Measurements from ENCODE around the gene STX1B.

Gene STX1B

GRCh38 chr16:31002862-31003341, 7.5 kb downstream of the STX1B start:
- no peak overlapping the region for H3K4me3 ChIP-seq (ENCODE audit: insufficient read depth, low read length, poor library complexity, severe bottlenecking)

GRCh38 chr16:31002250-31002700, 8.2 kb downstream of the STX1B start:
- Histone ChIP-seq H3K4me3 (ENCODE audit: insufficient read depth, low read length, poor library complexity, severe bottlenecking) (no peak overlapping the region), H3K9me3 (ENCODE audit: insufficient read depth, low read length) (no peaks in the 10 kb centered on the region), H3K9ac (ENCODE audit: low read length) (no peak overlapping the region), H4K20me1 (ENCODE audit: low read depth, low read length) (no peaks in the 10 kb centered on the region), H3K79me2 (ENCODE audit: insufficient read depth, low read length) (no peaks in the 10 kb centered on the region), H3K4me2 (ENCODE audit: low read depth, low read length, poor library complexity, severe bottlenecking) (no peak overlapping the region), H3F3A (ENCODE audit: insufficient read depth) (no peaks in the 10 kb centered on the region), H3K27me3 (ENCODE audit: low read length) (no peaks in the 10 kb centered on the region), H3K9me2 (replicated peaks; ENCODE audit: insufficient read depth, low read length) (no peaks in the 10 kb centered on the region), H3K27ac (ENCODE audit: low read depth, low read length) (no peak overlapping the region), H2AFZ (ENCODE audit: low read depth, low read length, severe bottlenecking) (no peak overlapping the region), H3K36me3 (ENCODE audit: low read length) (no peaks in the 10 kb centered on the region)
- TF ChIP-seq CTCF (IDR thresholded peaks at IDR 0.05; ENCODE audit: insufficient read depth, low read length, poor library complexity, severe bottlenecking) (no peak), EZH2phosphoT487 (conservative IDR thresholded peaks at IDR 0.05; ENCODE audit: low read length) (no peak)

More at GRCh38 chr16:31002862-31003341, 7.5 kb downstream of the STX1B start:
- H3K79me2 ChIP-seq (ENCODE audit: insufficient read depth, low read length), result no peaks in the 10 kb centered on the region
- H3K9me2 ChIP-seq (replicated peaks; ENCODE audit: insufficient read depth, low read length), result no peaks in the 10 kb centered on the region
- H3K4me2 ChIP-seq (ENCODE audit: low read depth, low read length, poor library complexity, severe bottlenecking), result no peak overlapping the region
- no peaks in the 10 kb centered on the region for H3K9me3 ChIP-seq (ENCODE audit: insufficient read depth, low read length)
- no peak overlapping the region for H3K9ac ChIP-seq (ENCODE audit: low read length)
- no peaks in the 10 kb centered on the region for H3K36me3 ChIP-seq (ENCODE audit: low read length)
- no peak overlapping the region for H2AFZ ChIP-seq (ENCODE audit: low read depth, low read length, severe bottlenecking)
- no peaks in the 10 kb centered on the region for H3K27me3 ChIP-seq (ENCODE audit: low read length)
- H3F3A ChIP-seq (ENCODE audit: insufficient read depth), result no peaks in the 10 kb centered on the region
- TF ChIP-seq EZH2phosphoT487 (conservative IDR thresholded peaks at IDR 0.05; ENCODE audit: low read length) (no peak), CTCF (IDR thresholded peaks at IDR 0.05; ENCODE audit: insufficient read depth, low read length, poor library complexity, severe bottlenecking) (no peak)
- H4K20me1 ChIP-seq (ENCODE audit: low read depth, low read length), result no peaks in the 10 kb centered on the region
- H3K27ac ChIP-seq (ENCODE audit: low read depth, low read length), result no peak overlapping the region

GRCh38 chr16:31001507-31002249, 8.8 kb downstream of the STX1B start:
- TF ChIP-seq EZH2phosphoT487 (conservative IDR thresholded peaks at IDR 0.05; ENCODE audit: low read length) (no peak), CTCF (IDR thresholded peaks at IDR 0.05; ENCODE audit: insufficient read depth, low read length, poor library complexity, severe bottlenecking) (no peak)
- no peak overlapping the region for H3K9ac ChIP-seq (ENCODE audit: low read length)

More at GRCh38 chr16:31001507-31002249, 8.8 kb downstream of the STX1B start:
- no peak overlapping the region for H3K4me3 ChIP-seq (ENCODE audit: insufficient read depth, low read length, poor library complexity, severe bottlenecking)
- H3K27ac ChIP-seq (ENCODE audit: low read depth, low read length), result no peak overlapping the region
- H3K4me2 ChIP-seq (ENCODE audit: low read depth, low read length, poor library complexity, severe bottlenecking), result no peak overlapping the region
- H3K36me3 ChIP-seq (ENCODE audit: low read length), result no peaks in the 10 kb centered on the region
- no peaks in the 10 kb centered on the region for H3K9me2 ChIP-seq (replicated peaks; ENCODE audit: insufficient read depth, low read length)
- H3K27me3 ChIP-seq (ENCODE audit: low read length), result no peaks in the 10 kb centered on the region
- no peak overlapping the region for H2AFZ ChIP-seq (ENCODE audit: low read depth, low read length, severe bottlenecking)
- no peaks in the 10 kb centered on the region for H4K20me1 ChIP-seq (ENCODE audit: low read depth, low read length)
- H3F3A ChIP-seq (ENCODE audit: insufficient read depth), result no peaks in the 10 kb centered on the region
- no peaks in the 10 kb centered on the region for H3K79me2 ChIP-seq (ENCODE audit: insufficient read depth, low read length)
- no peaks in the 10 kb centered on the region for H3K9me3 ChIP-seq (ENCODE audit: insufficient read depth, low read length)

All from SU-DHL-6 (cell line).